Ovary (tissue), 3 donors: Measurements from ENCODE around the gene CKS1B.

Experiments used
- EP300 ChIP-seq: sonication (generic); formaldehyde crosslinking; IDR thresholded peaks from one replicate; pipeline ENCODE4 v1.6.1; 2017; ENCODE audit warnings: antibody characterized with exemption
- POLR2A ChIP-seq: fragments of 450-650 bp; IDR thresholded peaks from one replicate; pipeline ENCODE4 v1.6.1; 2017; ENCODE audit warnings: antibody characterized with exemption, mild to moderate bottlenecking, moderate library complexity
- TF ChIP-seq, protein P1 (sequence below), 3 donors: fragments of 450-650 bp in 2 of 3; fragments of 200-600 bp in 1 of 3; IDR thresholded peaks; one replicate each; pipeline versions ENCODE4 v1.5.1 to v1.8.0; 2016 to 2022; ENCODE audit warnings: antibody characterized with exemption in 3 of 3, mild to moderate bottlenecking in 1 of 3
- donor health status: DM: no; HTN: no; CAD: no.

DNA sequence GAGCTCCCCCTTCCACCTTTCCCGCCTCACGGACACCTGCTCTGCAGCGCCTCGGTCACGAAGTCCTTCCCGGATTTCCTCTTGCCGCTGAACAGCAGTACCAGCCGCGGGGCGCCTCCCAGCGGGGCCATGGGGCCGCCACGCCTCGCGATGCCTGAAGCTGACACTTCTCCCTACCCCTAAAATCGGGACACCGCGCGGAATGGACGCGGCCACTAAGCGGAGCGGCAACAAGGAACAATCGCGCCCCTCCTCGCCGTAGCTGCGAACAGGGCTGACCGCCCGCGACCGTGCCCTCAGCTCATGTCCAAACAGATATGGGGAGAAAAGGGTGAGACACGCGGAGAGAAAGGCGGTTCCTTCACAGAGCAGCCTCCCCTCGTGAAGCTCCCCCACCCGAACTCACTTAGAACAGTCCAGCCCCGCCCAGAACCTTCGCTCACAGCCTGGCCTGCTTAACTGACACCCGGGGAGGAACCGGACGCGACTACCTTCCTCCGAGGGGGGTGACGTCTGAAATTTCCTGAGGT, 37.9 kb upstream of the CKS1B start, which contains the start of gene PMVK:
- TF ChIP-seq, protein P1, sequence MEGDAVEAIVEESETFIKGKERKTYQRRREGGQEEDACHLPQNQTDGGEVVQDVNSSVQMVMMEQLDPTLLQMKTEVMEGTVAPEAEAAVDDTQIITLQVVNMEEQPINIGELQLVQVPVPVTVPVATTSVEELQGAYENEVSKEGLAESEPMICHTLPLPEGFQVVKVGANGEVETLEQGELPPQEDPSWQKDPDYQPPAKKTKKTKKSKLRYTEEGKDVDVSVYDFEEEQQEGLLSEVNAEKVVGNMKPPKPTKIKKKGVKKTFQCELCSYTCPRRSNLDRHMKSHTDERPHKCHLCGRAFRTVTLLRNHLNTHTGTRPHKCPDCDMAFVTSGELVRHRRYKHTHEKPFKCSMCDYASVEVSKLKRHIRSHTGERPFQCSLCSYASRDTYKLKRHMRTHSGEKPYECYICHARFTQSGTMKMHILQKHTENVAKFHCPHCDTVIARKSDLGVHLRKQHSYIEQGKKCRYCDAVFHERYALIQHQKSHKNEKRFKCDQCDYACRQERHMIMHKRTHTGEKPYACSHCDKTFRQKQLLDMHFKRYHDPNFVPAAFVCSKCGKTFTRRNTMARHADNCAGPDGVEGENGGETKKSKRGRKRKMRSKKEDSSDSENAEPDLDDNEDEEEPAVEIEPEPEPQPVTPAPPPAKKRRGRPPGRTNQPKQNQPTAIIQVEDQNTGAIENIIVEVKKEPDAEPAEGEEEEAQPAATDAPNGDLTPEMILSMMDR (IDR thresholded peaks at IDR 0.05), result peak; percentile 10 to 57 (median 55)
- no peak for TF ChIP-seq EP300
- TF ChIP-seq POLR2A, result peak; percentile 70
